ENCODE results near the gene PRKCE.

DNA sequence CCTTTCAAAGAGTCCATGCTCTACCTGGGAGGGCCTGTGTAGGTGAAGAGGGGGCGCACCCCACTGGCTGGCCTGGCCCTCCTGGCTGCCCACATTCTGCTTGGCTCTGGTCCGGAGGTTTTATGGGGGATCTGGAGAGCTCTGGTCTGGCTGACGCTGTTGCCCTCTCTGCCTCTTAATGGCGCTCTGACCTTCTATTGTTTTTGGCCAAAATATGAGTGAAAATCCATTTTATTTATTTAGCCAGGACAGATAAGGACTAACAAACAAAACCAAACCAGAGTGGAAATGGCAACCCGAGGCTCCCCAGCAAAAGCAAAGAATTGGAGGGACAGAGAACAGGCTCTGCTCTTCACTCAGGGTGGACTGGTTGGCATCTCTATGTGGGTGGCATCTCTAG, 45.7 kb downstream of the PRKCE start:
- TF ChIP-seq CTCF (IDR thresholded peaks at IDR 0.05 in 2 of 3, conservative IDR thresholded peaks at IDR 0.05 in 1 of 3; ENCODE audit: borderline replicate concordance in 1 of 3, insufficient read depth in 1 of 3, low read depth in 2 of 3, low read length in 2 of 3) = no peak
- TF ChIP-seq POLR2AphosphoS5 (IDR thresholded peaks at IDR 0.05; ENCODE audit: low read depth, low read length) = no peak
- TF ChIP-seq EZH2 (IDR thresholded peaks at IDR 0.05) = no peak
- no peak for TF ChIP-seq REST (IDR thresholded peaks at IDR 0.05; ENCODE audit: low read depth)
- TF ChIP-seq ZFX (IDR thresholded peaks at IDR 0.05) = no peak
